NCI-H146 treated with DMSO at 0.1 percent for 48 hours (cell line): ENCODE measurements around the gene CTSD.

ENCODE experiments used
- DNase-seq: peaks from one replicate; lab custom pipeline; 2025; ENCODE audit not compliant: unreplicated experiment; lab: John Stamatoyannopoulos, UW

The CTSD gene

GRCh38 chr11:1732418-1733008 is 31.2 kb downstream of the CTSD start:
- no peak for DNase-seq

DNA sequence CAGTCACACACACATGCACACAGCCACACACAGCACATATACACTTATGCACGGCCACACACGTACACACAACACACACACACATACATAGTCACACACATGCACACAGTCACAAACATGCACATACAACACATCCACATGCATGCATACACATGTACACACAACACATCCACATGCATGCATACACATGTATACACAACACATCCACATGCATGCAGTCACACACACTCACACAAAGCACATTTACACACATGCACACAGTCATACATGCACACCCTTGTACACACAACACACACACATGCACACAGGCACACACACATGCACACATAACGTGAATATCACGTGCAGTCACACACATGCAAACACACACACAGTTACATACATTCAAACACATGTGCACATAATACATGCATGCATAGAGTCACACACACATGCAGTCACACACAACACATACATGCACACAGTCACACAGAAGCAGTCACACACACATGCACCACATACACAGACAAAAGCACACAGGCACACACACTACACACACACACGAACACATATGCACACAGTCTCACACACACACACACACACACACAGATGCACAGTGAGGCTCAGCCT is 32.2 kb downstream of the CTSD start:
- no peak for DNase-seq

DNA sequence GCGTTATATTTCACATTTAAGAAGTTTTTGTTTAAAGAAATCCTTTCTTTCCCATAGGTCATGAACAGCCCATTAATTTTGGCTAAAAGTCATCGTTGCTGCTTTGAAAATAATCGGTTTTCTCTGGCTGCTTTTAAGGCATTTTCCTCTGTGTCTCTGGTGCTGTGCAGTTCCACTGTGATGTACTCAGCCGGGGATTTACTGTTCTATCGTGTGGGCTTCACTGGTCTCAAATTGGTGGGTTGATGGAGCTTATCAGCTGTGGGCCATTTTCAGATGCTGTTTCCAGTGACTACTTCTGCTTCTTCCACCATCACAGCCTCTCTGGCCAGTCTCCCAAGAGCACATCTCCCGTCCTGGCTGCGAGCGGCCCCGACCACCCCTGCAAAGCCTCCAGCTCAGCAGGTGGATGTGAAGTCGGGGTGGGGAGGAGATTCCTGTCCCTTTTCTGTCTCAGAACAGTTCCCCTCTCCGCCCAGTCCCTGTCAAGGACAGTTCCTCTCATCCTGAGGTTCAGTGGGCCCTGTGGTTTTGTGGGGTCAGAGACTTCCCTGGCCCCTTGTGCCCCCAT is 33.6 kb downstream of the CTSD start:
- DNase-seq, result no peak

GRCh38 chr11:1729692-1730011 is 34.1 kb downstream of the CTSD start:
- DNase-seq, result no peak

GRCh38 chr11:1728931-1729691 is 34.6 kb downstream of the CTSD start:
- no peak for DNase-seq

DNA sequence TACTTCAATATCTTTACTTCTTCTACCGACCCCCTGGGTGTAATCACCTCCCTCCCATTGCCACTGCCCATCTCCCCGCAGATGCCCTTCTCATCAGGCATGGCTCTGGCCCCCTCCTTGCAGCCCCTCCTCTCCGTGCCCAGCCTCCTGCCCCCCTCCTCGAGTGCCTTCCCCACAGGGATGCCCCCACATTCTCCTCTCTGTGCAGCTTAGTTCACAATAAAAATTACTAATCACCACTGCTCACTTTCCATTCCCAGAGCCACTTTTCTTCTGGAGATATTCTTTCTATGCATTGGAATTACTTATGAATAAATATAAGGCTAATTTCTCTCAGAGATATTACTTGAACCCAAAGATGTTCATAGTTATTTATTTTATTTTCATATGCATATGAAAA is 35.4 kb downstream of the CTSD start:
- no peak for DNase-seq

DNA sequence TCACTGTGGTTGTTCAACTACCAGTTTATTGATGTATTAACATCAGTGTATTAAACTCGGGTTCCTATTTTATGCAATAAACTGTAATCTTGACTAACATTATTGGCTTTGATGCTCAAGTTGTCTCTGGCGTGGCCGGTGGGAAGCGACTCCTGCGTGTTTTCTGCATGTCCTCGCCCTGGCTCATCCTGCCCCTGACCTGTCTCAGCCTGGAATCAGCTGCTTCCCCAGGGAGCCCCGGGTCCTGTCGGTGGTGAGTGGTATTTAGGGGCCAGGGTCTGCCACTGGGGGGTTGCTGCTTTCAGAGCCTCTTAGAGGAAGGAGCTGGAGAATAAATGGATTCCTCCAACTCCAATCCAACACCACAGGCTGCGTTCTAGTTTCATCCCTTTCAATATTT is 35.9 kb downstream of the CTSD start:
- no peak for DNase-seq

GRCh38 chr11:1727096-1727690 is 36.5 kb downstream of the CTSD start:
- no peak for DNase-seq

DNA sequence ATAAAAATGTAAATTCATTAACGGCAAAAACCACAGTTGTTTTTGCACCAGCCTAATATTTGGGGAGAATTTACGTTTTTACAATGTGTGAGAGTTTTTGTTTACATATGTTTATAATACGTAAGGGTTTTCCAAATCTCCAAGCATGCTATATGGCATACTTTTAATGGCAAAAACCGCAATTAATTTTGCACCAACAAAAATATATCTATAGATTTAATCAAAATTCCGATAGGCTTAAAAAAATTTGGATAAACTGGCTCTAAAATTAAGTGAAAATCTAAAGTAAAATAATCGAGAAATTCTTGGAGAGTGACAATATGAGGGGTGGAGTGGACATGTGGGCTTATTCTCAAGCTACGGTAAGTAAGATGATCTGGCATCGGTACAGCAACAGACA is 43.9 kb downstream of the CTSD start:
- no peak for DNase-seq

- no peak for DNase-seq
Observed at GRCh38 chr11:1718326-1718725, 45.4 kb downstream of the CTSD start.

DNA sequence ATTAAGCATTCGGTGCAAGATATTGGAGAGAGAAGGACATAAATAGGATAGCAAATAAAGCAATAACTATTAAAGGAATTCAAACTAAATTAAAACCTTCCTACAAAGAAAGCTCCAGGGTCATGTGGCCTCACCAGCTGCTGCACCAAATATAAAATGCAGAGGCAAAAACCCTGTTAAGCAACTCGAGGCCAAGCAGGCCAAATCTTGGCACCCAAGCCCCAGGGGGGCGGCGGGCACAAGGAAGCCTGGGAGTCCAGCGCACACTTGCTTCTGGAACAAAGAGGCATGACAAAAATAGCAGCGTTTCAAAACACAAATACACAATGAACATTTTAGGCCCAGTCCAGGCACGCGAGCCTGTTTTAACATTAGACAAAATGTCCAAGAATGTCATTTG is 46.0 kb downstream of the CTSD start:
- DNase-seq, result no peak

DNA sequence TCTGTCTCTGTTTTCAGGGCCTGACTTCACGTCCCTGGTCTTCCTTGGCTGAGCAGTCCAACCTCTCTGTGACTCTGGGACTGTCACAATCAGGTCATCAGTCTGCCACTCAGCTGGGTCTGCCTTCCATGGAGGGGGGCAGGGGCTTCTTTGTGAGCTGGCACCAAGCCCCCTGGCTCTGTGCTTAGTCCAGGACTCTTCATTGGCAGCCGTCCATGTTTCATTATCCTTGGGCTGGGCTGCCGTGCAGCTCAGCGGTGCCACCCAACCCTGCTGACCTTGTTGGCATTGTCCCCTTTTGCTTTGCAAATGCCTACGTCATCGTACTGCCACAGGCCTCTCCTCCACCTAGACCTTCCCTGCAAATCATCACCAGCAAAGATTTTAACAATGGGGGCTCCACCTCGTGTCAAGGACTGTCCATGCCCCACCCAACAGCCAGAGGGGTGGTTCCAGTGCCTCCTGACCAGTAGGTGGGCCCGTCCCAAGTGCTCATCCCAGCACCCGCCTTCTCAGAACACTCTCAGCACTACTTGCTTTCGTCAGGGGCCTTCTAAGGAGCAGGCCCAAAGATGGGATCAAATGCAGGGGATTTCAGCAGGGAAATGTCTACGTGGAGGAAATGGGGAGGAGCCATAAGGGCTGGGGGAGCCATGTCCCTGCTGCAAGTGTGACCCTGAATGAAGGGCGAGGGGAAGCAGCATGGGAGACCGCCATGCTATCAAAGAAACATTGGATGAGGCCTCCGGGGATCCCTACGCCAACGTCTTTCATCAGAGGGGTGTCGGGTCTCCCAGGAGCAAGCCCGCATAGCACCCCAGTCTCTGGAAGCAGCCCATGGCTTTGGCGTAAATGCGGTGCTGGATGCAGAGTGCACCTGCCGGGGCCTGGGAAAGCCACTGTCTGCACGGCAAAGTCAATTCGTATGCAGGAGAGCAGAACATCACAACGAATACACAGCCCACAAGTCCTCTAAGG is 48.5 kb downstream of the CTSD start:
- no peak for DNase-seq

GRCh38 chr11:1708716-1709115 is 55.0 kb downstream of the CTSD start:
- no peak for DNase-seq

DNA sequence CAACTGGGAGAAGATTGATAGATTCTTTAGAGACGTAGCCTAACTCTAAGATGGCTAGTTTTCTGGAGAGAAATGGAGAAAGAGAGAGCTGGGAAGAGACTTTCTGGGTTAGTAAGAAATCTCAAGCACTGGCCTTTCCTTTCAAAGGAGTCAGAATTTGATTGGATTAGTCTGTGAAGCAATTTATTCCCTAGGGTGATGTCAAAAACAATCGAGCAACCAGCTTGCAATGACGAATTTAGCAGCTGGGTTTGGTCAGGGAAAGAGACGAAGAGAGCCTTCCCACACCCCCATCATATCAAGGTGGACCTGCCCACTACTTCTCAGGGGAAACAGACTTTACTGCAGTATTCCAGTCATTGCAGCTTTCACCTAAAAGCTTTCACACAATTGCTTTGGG is 56.0 kb downstream of the CTSD start:
- DNase-seq, result no peak

- no peak for DNase-seq
Observed at GRCh38 chr11:1706634-1707400, 56.9 kb downstream of the CTSD start.

DNA sequence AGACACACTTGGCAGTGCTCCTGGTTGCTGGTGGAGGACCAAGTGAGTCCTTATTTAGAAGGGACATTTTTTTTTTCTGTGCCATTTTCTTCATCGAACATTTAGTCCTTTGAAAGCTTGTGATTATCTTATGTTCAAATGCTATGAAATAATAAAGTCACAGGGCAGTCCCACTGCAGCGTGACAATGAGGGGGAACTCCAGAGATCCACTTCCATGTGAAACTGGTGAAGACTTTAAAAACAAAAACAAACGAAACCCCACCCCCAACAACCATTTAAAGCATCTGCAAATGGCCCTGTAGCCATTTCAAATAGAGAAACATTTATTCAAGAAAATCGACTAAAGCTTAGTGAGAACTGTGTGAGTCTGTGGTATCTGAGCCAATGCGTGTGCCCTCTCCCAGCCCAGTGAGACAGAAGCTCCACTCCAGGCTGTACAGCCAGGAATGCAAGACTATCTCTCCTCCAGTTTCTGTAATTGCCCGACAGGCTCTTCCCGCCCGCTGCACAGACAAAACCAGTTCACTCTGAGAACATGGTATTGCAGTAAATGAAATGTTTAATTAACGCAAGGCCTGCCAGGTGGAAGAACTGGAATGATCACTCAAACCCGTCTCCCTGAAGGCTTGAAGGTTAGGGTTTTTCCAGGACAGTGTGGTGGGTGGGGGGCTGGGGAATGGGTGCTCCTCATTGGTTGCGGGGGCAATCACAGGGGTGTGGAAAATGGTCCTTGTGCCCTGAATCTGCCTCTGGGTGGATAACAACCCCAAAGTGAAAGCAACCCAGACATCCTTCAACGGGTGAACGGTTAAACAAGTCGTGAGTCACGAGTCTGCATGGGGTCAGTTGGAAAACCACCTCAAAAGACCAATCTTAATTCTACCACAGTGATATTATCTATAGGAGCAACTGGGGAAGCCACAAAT is 58.3 kb downstream of the CTSD start:
- DNase-seq, result no peak

- no peak for DNase-seq
Observed at GRCh38 chr11:1703146-1703545, 60.6 kb downstream of the CTSD start.
